Suprapubic skin (tissue), 4 donors: ENCODE results near the gene WIPF2. TPM values are rescaled to one million over a fixed set of nuclear protein-coding genes. Genes with fewer than 3 reads are reported as not detected.

Experiments used
- DNase-seq, 2 donors: peaks; one replicate each; pipeline ENCODE4 v3.0.0-alpha.2; 2019; ENCODE audit warnings: low spot score in 2 of 2
- H3K27ac ChIP-seq: fragments of 200-600 bp; sonication (generic); one replicate; pipeline ENCODE4 v1.5.1; 2019
- H3K27me3 ChIP-seq: fragments of 200-600 bp; sonication (generic); one replicate; pipeline ENCODE4 v1.5.1; 2019
- H3K36me3 ChIP-seq: fragments of 200-600 bp; sonication (generic); one replicate; pipeline ENCODE4 v1.5.1; 2019
- H3K4me1 ChIP-seq: fragments of 200-600 bp; sonication (generic); one replicate; pipeline ENCODE4 v1.5.1; 2019
- H3K4me3 ChIP-seq: fragments of 200-600 bp; sonication (generic); one replicate; pipeline ENCODE4 v1.5.1; 2019; ENCODE audit warnings: mild to moderate bottlenecking
- H3K9me3 ChIP-seq: fragments of 200-600 bp; sonication (generic); one replicate; pipeline ENCODE4 v1.5.1; 2019
- EP300 ChIP-seq: sonication (generic); formaldehyde crosslinking; IDR thresholded peaks from one replicate; pipeline ENCODE4 v1.6.1; 2017; ENCODE audit warnings: antibody characterized with exemption
- POLR2A ChIP-seq, 2 donors: fragments of 450-650 bp; IDR thresholded peaks; one replicate each; pipeline ENCODE4 v1.6.1; 2017; ENCODE audit warnings: antibody characterized with exemption in 2 of 2, mild to moderate bottlenecking in 2 of 2, moderate library complexity in 2 of 2
- POLR2AphosphoS5 ChIP-seq, 3 donors: sonication (generic); formaldehyde crosslinking; IDR thresholded peaks; one replicate each; pipeline ENCODE4 v1.6.1; 2017; ENCODE audit warnings: antibody characterized with exemption in 3 of 3
- WGBS: methylation state at CpG from one replicate; pipeline ENCODE4 v1.1.5; 2018; 5-methylcytosine and 5-hydroxymethylcytosine counted together
- total RNA-seq, 4 donors: library from RNA; depleted of rRNA; stranded (reverse); fragments of >200 nt; gene quantifications; one replicate each; pipeline ENCODE4 v1.1.0, GENCODE V29; 2016
- TF ChIP-seq, protein P1 (sequence below), 2 donors: fragments of 200-600 bp in 1 of 2; fragments of 450-650 bp in 1 of 2; sonication (generic) in 1 of 2; IDR thresholded peaks; one replicate each; pipeline ENCODE4 v1.5.1; 2016 to 2019; ENCODE audit warnings: antibody characterized with exemption in 2 of 2, mild to moderate bottlenecking in 1 of 2, moderate library complexity in 1 of 2

WIPF2 gene
- total RNA-seq, 4 donors from 2014 or later: 18.2 to 25.5 (median 21.6) TPM

- peaks cover 6% of the 10 kb centered on the region for H3K36me3 ChIP-seq
- peak overlapping the region; percentile 67 for H3K4me3 ChIP-seq
- H3K4me1 ChIP-seq: peaks cover 50% of the 10 kb centered on the region
- TF ChIP-seq POLR2AphosphoS5 (IDR thresholded peaks at IDR 0.05) (no peak), EP300 (no peak), POLR2A (IDR thresholded peaks at IDR 0.05) (no peak)
- TF ChIP-seq, protein P1, sequence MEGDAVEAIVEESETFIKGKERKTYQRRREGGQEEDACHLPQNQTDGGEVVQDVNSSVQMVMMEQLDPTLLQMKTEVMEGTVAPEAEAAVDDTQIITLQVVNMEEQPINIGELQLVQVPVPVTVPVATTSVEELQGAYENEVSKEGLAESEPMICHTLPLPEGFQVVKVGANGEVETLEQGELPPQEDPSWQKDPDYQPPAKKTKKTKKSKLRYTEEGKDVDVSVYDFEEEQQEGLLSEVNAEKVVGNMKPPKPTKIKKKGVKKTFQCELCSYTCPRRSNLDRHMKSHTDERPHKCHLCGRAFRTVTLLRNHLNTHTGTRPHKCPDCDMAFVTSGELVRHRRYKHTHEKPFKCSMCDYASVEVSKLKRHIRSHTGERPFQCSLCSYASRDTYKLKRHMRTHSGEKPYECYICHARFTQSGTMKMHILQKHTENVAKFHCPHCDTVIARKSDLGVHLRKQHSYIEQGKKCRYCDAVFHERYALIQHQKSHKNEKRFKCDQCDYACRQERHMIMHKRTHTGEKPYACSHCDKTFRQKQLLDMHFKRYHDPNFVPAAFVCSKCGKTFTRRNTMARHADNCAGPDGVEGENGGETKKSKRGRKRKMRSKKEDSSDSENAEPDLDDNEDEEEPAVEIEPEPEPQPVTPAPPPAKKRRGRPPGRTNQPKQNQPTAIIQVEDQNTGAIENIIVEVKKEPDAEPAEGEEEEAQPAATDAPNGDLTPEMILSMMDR (IDR thresholded peaks at IDR 0.05): no peak
- DNase-seq: no peak
- WGBS: 69% methylated on average over 7 of the region's 7 CpGs
- no peaks in the 10 kb centered on the region for H3K9me3 ChIP-seq
- H3K27ac ChIP-seq: peak overlapping the region; percentile 88
- H3K27me3 ChIP-seq: no peaks in the 10 kb centered on the region
Measured at GRCh38 chr17:40178660-40179059, 40.4 kb upstream of the WIPF2 start.

- DNase-seq: no peak
- peaks cover 4% of the 10 kb centered on the region for H3K36me3 ChIP-seq
- 54% methylated on average over 6 of the region's 6 CpGs for WGBS
- H3K4me1 ChIP-seq: peaks cover 50% of the 10 kb centered on the region
- no peaks in the 10 kb centered on the region for H3K9me3 ChIP-seq
- H3K27me3 ChIP-seq: no peaks in the 10 kb centered on the region
- H3K4me3 ChIP-seq: peak overlapping the region; percentile 67
- TF ChIP-seq POLR2AphosphoS5 (IDR thresholded peaks at IDR 0.05) (no peak), EP300 (no peak), POLR2A (IDR thresholded peaks at IDR 0.05) (no peak)
- TF ChIP-seq, protein P1 (IDR thresholded peaks at IDR 0.05): no peak
- peak overlapping the region; percentile 88 for H3K27ac ChIP-seq
Measured at GRCh38 chr17:40179923-40180659, 39.0 kb upstream of the WIPF2 start.

DNA sequence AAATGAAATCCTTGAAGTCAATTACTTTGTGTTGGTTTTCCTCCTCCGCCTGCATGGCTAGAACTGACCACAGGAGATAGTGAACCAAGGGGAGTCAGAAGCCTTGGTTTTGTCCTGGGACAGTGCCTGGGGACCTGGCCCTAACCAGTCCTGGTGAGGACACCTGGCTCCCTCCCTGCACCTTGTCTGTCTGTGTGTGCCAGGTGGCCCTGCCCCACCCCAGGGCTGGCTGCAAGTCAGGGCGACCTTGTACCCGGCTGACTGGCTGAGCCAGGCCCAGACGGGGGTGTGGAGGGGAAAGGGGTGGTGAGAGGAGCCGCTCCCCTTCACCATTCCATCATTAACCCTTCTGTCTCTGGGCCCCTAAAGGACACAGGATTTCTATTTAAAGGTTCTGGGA, 38.4 kb upstream of the WIPF2 start:
- DNase-seq: no peak
- peaks cover 4% of the 10 kb centered on the region for H3K36me3 ChIP-seq
- WGBS: no CpG with 5 or more reads among the region's 5 CpGs

DNA sequence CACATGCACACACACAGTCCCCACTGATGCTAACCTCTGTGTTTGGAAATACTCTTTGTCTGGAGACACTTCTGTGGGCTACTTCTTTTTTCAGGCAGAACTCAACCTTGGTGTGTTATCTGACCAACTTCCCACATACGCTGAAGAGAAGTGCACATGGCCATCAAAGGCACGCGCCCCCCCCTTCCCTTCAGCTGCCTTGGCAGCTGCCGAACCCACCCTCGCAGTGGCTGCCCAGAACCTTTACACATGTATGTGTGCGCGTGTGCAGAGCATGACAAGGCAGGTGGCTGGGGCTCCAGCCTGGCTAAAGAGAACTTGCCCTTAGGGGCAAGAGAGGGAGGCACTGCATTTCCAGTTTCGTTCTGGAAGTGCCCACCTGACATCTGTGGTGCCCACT, 37.9 kb upstream of the WIPF2 start:
- TF ChIP-seq POLR2AphosphoS5 (IDR thresholded peaks at IDR 0.05) (no peak), EP300 (no peak), POLR2A (IDR thresholded peaks at IDR 0.05) (no peak)
- TF ChIP-seq, protein P1 (IDR thresholded peaks at IDR 0.05): no peak

More for the DNA sequence above, 38.4 kb upstream of the WIPF2 start:
- no peaks in the 10 kb centered on the region for H3K27me3 ChIP-seq
- no peaks in the 10 kb centered on the region for H3K9me3 ChIP-seq
- peak overlapping the region; percentile 88 for H3K27ac ChIP-seq
- H3K4me1 ChIP-seq: peaks cover 50% of the 10 kb centered on the region
- TF ChIP-seq EP300: no peak
- TF ChIP-seq, protein P1 (IDR thresholded peaks at IDR 0.05): no peak
- no peak for TF ChIP-seq POLR2A (IDR thresholded peaks at IDR 0.05)
- TF ChIP-seq POLR2AphosphoS5 (IDR thresholded peaks at IDR 0.05): peak in 1 of 3 donors; percentile 62
- H3K4me3 ChIP-seq: peak overlapping the region; percentile 67

GRCh38 chr17:40182606-40183005, 36.5 kb upstream of the WIPF2 start:
- Histone ChIP-seq H3K36me3 (peaks cover 4% of the 10 kb centered on the region), H3K4me3 (no peak overlapping the region), H3K27me3 (no peaks in the 10 kb centered on the region), H3K4me1 (peaks cover 34% of the 10 kb centered on the region), H3K9me3 (no peaks in the 10 kb centered on the region), H3K27ac (no peak overlapping the region)
- no peak for DNase-seq
- WGBS: 75% methylated on average over 5 of the region's 6 CpGs
- no peak for TF ChIP-seq POLR2A (IDR thresholded peaks at IDR 0.05)
- TF ChIP-seq EP300: no peak
- no peak for TF ChIP-seq POLR2AphosphoS5 (IDR thresholded peaks at IDR 0.05)
- TF ChIP-seq, protein P1 (IDR thresholded peaks at IDR 0.05): no peak

More for the DNA sequence above, 37.9 kb upstream of the WIPF2 start:
- peaks cover 4% of the 10 kb centered on the region for H3K36me3 ChIP-seq
- WGBS: 71% methylated on average over 8 of the region's 8 CpGs
- no peak overlapping the region for H3K4me3 ChIP-seq
- H3K9me3 ChIP-seq: no peaks in the 10 kb centered on the region
- peak overlapping the region; percentile 35 for H3K27ac ChIP-seq
- H3K4me1 ChIP-seq: peaks cover 45% of the 10 kb centered on the region
- no peak for DNase-seq
- H3K27me3 ChIP-seq: no peaks in the 10 kb centered on the region
